HG02885 (cell line): ENCODE data around the gene TLR4.

Experiments used
- ATAC-seq: cut with Tn5 transposase; IDR thresholded peaks from one replicate; pipeline ENCODE4 v1.9.1; 2021; ENCODE audit warnings: mild to moderate bottlenecking; ENCODE audit not compliant: unreplicated experiment, poor library complexity

The TLR4 gene

DNA sequence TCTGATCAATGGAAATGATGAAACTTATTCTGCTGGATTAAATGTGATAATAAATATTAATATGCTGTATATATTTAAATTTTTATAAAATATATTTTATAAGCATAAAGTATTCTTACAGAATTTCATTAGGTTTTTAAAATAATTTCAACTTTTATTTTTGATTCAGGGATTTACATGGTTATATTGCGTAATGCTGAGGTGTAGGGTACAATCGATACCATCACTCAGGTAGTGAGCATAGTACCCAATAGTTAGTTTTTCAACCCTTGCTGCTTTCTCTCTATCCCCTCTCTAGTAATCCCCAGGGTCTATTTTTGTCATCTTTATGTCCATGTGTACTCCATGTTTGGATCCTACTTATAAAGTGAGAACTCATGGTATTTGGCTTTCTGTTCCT is 5.7 kb downstream of the TLR4 start:
- ATAC-seq = no peak

DNA sequence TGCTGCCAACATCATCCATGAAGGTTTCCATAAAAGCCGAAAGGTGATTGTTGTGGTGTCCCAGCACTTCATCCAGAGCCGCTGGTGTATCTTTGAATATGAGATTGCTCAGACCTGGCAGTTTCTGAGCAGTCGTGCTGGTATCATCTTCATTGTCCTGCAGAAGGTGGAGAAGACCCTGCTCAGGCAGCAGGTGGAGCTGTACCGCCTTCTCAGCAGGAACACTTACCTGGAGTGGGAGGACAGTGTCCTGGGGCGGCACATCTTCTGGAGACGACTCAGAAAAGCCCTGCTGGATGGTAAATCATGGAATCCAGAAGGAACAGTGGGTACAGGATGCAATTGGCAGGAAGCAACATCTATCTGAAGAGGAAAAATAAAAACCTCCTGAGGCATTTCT is 10.1 kb downstream of the TLR4 start:
- no peak for ATAC-seq

DNA sequence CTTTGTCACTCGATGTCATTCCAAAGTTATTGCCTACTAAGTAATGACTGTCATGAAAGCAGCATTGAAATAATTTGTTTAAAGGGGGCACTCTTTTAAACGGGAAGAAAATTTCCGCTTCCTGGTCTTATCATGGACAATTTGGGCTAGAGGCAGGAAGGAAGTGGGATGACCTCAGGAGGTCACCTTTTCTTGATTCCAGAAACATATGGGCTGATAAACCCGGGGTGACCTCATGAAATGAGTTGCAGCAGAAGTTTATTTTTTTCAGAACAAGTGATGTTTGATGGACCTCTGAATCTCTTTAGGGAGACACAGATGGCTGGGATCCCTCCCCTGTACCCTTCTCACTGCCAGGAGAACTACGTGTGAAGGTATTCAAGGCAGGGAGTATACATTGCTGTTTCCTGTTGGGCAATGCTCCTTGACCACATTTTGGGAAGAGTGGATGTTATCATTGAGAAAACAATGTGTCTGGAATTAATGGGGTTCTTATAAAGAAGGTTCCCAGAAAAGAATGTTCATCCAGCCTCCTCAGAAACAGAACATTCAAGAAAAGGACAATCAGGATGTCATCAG is 11.3 kb downstream of the TLR4 start:
- ATAC-seq = no peak

DNA sequence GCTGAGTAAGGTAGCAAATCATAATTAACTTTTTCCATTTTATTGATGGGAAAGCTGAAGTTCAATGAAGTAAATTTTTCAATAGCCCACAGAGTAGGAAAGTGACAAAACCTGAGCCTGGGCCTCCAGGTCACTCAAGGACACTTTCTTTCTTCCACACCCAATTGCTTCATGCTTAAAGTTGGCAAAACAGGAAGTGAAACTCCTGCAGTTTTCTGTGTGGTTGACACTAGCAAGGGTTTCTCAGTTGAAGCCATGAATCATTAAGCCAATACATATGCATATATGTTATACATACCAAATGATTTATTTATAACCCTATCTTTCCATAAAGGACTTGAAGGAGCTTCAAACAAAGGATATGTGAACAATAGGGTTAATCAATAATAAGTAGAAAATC is 13.9 kb downstream of the TLR4 start:
- ATAC-seq = peak; percentile 100

DNA sequence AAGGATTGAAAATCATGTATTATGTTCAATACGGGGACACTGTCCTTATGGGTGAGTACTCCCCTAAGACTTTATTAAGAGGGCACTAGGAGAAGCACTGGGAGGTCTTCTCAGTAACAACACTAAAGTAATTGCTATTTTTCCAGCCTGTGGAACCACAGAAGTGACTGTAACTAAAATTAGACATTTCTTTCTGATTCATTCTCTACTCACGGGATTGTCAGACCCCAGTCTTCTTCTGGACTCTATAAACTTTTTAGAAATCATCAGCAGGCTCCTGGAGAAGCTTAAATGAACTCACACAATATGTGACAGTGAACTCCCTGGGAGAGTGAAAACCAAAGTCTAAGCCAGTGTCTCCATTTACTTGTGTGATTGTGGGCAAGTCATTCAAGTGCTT is 14.5 kb downstream of the TLR4 start:
- ATAC-seq = no peak

DNA sequence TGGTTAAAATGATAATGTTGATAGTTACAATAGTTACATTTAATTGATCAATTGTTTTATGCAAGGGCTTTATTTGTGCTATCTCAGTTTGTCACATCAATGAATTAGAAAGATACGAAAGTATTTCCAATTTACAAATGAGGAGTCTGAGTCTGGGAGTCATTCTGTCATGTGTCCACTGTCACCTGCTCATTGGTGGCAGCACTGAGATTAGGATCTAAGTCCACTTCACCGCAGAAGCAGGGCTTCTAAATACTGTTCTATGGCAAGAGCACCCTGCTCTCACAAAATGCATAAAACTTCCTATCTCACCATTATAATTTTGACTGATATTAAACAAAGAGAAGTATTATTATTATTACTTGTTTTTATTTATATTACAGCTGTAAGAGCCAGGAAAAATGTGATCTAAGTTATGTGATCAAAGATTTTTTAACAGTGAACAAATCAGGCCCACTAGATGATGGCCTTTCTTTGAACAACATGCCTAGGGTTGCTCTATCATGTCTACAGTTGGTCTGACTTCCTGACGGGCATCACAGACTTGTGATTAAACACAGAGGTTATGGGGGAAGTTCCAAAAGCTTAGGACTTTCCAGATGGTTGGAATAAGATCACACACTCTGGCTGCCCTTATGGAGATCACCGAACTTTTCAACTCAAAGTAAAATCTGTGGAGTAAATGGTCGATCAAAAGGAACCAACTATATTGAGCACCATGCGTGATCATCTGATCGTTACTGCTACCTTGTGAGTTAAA is 15.1 kb downstream of the TLR4 start:
- no peak for ATAC-seq

DNA sequence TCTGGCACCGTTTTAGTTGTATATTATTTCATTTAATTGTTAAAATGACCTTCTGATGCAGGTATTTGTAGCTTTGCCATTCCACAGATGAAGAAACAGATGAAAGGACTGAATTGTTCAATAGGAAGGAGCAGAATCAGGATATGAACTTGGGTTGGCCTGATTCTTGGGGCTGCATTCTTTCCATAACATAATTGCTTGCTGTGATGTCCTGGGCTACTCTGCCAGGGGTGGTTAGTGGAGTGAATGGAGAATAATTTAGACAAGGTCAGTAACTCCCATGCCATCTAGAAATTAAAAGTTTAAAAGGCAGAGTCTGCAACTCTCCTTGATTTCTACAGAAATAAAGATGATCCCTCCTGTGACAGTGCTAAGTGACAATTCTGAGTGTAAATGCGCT is 15.9 kb downstream of the TLR4 start:
- ATAC-seq = no peak

DNA sequence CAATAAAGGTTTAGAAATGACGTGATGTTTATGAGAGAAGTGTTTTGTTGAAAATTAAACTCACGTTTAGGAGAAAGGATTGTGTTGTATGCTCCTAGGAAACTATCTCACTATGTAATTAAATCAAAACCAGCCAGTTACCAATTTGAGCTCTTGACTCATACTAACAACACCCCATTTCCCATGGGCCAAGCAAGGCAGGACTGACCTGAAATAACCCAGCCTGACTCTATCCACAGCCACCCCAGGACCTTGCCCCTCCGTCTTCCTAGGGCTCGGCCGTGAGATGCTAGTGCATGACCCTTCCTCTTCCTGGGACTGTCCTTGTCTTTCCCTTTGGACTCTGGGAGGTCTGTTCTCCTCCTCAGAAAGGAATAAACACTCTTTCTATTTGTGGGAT is 16.4 kb downstream of the TLR4 start:
- ATAC-seq = no peak

DNA sequence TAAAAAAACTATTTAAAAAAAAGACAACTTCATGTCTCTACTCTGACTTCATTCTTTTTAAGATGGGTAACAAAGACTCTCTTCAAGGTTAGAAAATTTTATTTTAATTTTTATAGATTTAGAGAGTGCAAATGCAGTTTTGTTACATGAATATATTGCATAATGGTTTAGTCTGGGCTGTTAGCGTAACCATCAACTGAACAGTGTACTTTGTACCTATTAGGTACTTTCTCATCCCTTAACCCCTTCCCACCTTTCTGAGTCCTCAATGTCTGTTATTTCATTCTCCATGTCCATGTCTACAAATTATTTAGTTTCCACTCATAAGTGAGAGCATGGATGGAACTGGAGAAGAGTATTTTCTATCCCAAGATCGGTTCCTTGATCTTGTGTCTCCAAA is 16.8 kb downstream of the TLR4 start:
- ATAC-seq = no peak

DNA sequence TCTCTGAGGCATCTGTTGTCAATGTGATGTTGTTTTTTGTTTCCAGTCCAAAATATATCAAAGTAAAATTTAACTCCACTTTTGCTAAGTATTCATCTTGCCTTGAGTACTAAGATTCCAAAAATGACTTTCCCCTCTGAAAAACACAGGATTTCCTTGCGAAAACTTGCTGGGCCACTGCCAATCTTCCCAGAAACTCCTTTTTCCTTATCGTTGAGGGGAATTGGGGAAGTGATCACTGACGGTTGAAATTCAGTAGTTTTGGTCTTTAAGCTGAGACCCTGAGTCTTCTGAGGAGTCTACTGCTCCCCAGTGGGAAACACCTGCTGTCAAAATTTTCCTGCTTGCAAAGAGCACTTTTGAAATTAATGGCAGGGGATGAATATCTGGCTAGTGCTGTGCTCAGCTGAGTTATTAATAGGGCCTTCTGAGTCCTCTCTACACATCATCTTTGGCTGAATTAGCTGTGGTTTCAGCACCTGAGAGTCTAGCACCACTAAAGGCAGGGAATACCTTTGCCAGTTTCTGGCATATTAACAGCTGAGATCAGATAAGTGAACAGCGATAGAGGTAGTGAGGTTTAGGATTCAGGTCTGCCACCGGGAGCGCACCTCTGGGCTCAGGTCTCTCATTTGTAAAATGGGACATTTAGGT is 18.0 kb downstream of the TLR4 start:
- no peak for ATAC-seq

DNA sequence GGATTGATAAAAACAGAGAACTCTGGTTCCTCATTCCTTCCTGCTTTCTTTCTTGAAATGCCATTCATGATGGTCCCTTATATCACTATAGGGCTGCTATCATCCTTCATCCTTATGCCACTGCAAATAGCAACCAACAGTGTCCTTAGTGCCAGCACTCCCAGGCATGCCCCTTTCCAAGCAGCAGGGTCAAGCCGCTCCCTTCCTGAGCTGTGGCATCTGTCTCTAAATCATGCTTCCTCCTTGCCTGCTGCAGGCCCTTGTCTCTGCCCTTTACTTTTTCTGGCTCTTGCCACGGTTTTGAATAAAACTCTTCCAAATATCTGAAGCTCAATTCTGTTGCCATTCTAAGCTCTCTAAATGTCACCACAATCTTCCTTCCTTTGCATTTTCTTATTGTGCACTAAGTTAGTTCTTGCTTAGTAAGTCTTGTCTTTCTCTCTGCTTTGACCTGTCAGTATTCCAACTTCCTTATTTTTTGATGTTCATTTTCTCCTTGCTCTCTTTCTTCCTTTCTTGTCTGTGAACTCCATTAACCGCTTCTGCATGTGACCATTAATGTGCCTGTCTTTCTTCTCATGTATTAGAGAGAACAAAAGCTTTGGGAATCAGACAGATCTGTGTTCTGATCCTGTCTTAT is 19.9 kb downstream of the TLR4 start:
- ATAC-seq = no peak

DNA sequence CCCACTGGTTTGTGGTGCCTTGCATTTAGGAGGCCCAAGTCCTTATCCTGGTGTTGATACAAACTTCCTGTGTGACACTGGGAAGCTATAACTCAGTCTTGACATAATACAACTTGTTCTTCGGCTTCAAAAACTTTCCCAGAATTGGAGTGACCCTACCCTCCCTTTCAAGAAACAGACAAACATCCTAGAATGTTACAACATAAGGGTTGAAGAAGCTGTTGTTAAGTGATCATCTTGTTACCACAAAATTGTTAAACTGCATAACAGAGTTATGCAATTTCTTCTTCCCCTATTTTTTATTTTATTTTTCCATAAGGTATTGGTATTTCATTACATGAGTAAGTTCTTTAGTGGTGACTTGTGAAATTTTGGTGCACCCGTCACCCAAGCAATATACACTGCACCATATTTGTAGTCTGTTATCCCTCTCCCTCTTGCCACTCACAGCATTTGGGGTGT is 21.3 kb downstream of the TLR4 start:
- ATAC-seq = no peak

DNA sequence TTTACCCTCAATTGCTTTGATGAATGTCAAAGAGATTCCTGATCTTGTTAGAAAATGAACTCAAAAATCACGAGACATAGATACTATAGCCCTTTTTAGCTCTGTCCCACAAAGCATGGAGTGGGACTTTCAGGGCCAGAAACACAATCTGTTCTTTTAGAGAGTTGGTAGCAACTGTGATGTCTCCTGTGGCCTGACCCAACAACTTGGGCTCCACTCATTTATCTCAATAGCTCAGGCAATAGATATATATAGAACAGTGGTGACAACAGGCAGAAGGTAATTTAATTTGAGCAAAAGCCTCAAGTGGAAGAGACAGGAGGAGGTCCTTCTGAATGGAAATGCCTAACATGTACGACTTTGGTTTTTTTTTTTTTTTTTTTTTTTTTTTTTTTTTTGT is 25.2 kb downstream of the TLR4 start:
- no peak for ATAC-seq

DNA sequence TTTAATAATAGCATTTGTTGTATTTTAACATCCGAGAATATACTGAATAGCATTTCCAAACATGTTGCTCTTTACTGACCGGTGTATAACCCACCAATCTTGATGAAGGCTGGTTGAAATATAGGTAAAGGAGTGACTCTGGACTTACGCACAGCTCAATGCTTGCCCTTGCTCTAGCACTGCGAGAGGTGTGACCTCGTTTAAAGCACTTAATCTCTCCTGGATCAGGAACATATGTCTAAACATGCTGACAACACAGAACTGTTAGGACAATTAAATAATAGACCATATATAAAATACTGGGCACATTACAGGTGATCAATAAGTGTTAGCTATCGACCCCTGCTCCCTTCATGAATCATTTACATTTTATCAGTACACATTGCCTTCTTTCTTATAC is 28.3 kb downstream of the TLR4 start:
- ATAC-seq = no peak

DNA sequence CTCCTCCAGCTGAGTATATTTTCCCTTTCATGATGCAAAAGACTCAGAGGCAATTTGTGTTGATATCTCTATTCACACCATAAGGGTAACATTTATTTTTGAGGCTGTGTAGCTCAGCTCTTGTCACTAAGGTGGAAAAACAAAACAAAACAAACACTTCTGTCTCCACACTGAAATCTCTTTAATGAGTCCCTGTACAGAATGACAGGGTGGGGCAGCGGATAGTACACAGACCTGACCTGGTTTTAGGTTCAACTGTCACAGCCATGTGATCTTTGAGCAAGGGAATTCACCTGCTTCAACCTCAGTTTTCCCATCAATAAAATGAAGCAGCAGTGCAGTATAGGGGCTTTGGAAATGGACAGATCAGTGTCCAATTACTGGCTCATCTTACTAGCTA is 29.3 kb downstream of the TLR4 start:
- ATAC-seq = no peak

DNA sequence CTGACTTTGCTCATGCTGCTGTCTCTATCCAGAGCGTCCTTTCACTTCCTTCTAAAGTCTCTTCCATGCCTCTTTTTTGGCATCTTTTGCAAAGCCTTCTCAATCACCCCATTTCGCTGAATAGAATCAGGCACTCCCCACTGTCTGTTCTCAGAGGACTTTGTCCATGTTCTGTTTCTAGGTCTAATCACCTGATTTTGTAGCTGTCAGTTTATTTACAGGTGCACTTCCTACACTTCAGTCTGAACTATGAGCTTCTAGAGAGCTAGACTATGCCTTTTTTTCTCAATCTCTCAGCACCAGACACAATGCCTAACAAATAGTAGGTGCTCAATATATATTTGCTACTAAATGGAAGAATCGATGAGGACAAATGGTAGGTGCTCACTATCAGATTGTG is 29.9 kb downstream of the TLR4 start:
- no peak for ATAC-seq

DNA sequence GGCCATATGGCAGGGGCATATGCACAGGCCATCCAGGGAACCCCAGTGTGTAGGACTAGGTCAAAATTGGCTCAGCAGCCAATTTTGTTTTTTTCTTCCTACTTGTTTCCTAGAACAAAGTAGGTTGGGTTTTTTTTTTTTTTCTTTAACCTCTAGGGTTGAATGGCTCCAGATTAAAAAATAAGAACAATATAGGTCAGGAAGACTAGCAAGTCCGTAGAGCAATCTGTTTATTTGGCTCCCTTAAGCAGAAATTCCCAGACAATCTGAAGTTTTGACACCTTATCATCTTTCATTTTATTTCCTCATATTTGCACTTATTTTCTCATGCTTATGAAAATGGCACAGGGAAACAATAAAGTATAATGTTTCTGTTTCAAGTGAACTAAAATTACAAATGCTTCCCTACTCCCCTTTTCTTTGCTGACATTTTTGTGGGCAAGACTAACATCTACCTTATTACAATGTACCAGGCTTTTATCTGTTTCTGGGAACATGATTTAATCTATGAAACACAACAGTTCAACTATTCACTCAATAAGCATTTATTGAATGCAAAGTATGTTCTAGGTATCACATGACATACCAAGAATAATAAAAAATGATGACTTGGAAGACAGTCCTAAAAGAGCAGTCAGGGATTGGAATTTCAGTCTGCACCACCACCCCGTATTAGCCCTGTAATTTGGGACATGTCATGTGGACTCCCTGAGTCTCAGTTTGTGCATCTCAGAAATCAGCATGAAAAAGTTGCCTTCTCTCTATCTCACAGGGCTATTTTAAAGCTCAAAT is 30.5 kb downstream of the TLR4 start:
- ATAC-seq = no peak

DNA sequence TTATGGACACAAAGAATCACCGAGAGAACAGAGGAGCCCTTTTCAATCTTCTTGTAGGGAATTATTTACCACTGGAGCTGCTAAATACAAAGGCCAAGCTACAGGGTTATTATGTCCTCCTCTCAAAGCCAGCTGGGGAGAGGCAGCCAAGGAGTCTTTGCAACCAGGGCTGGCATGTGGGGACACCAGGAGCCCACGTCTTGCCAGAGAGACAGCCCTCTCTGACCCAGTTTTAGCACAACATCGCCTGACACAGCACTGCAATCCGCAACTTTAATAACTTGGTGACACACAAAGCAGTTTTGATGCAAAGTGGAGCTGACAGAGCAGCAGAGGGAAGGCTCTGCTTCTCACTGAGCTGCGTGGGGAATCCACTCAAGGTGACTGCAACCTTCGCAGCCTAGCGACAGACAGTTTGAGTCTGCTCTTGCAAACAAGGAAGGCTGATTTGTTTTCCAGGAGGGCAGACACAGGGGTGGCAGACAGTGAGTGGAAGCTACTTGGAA is 33.6 kb downstream of the TLR4 start:
- no peak for ATAC-seq

DNA sequence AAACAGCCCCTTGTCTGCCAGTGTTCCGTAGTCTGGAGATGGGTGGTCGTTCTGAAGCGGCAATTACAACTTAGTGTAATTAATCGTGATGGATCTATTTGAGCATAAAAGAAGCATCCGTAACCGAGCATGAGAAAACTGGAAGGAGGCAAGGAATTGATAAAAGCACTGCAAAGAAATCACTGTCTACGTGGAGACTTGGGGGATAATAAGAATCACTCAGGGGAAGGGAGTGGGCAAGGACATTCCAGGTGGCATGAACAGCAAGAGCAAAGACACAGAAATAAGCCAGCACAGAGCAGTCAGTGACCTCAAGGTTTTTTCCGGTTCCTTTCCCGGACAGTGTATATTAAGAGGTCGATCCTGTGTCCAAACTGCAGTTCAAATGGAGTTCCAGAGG is 35.0 kb downstream of the TLR4 start:
- ATAC-seq = no peak

DNA sequence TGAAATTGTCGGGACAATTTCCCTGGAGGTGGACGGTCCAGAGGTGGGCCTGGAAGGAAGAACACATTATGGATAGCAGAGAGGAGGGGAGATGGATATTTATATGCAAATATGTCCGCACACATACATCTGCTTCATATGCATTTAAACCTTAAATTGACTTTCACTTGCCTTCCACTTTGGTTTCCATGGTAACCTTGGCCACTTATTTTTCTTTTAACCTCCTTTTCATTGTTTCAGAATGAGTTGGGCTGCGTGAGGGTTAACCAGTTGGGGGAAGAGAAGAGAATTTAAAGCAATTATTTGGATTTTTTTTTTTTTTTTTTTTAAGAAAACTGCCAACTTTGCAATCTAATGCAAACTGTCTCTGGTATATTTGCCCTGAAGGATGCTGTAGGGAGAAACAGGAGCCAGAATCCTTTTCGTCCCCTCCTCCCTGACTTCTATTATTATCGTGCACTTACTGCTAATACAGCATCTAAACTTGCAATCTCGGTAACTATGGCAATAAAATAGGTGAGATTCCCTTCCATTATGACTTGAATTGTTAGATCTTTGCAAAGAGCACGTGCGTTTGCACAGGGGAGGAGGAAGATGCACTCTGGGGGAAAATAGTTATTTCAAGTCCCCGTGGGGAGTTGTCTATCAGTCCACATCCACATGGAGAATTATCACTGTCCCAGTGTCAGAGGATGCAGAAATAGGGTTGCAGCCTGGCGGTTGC is 35.6 kb downstream of the TLR4 start:
- no peak for ATAC-seq
